CD4-positive, alpha-beta T cell treated with Interleukin-2 at 100 ng/mL for 4 hours (primary cell): ENCODE measurements around the gene VAX1.

ENCODE experiments used
- DNase-seq: peaks from one replicate; pipeline ENCODE4 v3.0.0-alpha.2; 2020; ENCODE audit warnings: low spot score

The VAX1 gene

DNA sequence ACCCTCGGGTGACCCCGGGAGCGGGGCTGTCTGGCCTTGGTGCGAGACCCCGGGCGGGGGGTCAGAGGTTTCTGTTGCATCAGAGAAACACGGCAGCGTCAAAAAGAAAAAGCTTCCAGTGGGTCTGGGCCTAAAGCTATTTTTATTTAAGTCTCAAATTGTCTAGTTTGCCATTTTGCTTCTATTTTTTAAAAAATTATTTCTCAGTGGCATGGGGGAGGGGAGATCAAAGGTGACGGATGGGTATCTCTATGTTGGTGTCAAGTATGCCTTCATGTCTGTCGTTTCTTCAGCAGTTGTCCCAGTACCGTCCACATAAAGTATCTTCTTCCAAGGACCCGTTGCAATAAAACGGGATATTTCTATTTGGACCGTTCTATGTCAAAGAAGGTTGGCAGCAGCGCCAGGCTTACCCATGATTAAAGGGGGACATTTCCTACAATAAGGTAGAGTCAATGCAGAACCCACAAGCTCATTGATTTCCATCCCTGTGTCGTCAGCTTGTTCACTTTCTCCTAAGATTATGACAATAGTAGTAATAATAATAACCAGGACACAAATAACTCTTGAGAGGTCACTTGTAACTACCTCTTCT is 26.0 kb upstream of the VAX1 start:
- no peak for DNase-seq

DNA sequence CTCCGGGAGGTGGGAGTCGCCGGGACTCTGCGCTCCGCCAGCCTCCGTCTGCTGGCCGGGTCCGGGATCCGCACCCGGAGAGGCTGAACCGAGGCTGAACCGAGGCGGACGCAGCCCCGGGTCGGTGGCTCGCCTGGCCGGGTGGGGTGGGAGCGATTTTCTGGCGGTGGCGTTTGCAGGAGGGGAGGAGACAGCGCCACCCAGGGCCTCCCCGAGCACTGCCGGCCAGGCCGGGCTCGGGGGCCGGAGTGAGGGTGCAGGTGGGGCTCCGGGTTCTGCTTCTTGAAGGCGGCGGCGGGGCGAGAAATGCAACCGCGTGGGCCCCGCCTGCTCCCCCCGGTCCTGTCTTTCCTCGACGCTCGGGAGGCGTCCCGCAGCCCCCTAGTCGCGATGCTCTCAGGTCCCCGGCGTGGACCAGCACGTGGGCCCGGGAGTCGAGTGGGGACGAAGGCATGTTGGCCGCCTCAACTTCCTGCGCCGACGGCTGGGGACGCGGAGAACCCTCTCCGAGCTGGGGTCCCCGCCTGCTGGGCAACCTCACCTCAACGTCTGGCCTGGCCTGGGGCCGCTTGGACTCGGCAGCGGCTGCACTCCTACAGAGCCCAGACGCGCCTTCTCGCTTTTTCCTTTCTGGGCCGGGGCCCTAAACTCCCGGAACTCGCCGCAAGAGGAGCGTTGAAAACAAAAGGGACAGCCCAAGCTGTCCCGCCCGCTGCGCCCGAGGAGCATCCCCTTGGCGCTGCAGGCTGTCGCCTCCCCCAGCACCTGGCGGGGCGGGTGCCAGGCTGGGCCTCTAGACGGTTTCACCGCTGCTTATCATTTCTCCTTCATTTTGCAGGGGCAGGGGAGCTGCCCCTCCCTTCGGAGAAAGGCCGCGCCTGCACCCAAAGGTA is 25.2 kb upstream of the VAX1 start:
- no peak for DNase-seq

DNA sequence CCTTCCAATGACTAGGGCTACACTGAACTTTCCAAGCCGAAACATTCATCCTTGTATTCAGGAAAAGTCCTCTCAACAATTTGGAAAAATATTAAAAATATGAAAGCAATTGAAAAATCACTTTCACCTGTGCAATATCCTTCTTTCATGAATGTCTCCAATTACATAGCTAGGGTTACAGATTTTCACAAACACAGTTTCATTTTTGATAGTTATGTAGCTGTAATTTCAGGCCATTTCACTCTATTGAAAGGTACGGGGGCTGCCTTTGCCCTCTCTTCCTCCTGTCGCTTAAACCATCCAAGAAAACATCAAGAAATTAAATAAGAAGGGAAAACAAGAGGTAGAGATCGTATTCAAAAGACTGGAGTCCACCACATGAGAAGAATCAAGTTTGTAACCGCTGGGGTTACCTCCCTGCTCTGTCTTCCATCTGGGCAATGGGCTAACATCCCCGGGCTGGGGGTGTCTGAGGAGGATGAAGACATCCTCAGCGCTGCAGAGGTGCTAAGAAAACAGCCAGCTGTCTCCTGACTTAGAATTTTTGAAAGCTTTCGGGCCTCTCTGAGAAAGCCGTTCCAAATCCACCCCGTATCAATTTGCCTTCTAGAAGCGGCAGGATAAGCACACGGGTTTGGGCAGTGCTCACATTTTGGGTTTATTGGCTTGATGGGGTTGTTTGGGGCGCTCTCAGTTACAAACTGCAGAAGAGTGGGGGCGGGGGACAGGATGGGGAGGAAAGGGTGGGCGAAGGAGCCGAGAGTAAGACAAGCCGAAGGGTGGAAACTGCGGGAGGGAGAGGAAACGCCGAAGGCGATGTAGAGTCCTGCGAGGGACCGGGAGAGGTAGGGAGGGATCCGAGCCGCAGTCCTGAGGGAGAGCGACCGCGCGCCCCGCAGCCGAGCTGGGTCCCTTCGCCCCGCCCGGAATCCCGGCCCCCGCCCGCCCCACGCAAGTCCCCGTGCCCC is 24.3 kb upstream of the VAX1 start:
- no peak for DNase-seq

DNA sequence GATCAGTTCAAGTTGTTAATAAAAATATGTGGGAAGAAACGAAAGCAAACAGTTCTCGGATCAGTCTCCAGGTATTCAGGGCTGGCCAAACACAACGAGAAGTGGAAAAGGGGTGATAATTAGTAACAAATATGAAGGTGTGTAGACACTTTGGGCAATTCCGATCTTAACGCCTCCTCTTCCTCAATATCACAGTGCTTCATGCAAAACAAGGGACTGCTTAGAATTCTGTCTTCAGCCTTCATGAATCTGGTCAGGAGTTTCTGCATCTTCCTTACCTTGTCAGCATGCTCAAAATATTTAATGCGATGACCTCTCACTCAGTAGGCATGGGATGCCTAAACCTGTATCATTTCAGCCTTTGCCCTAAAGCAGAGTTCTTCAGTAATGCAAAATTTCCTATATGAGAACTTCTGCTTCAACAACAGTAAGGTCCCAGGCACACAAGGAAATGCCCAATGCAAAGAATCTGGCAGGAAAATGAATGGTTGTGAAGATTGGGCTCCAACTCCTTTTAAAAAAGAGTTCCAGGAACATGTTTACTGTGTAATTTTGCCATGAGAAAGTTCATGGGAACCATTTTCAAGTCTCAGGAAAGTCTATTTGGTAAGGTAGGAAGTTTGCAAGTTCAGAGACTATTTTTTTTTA is 23.4 kb upstream of the VAX1 start:
- DNase-seq: no peak

DNA sequence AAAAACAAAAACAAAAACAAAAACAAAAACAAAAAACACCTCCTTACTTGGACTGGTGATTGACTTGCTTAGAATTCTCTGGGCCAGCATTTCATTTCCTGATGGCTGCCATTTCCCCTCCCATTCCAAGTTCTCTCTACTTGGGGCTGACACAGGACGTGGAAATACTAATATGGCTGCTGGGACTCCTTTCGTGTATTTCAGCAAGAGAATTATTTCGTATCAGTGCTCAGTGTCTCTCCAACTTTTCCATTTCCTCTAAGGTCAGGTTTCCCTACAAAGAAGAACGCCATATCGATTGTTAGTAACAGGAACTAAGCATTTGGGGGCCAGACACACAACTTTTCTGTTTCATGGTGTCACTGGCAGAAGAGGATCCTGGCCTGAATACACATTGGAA is 22.5 kb upstream of the VAX1 start:
- DNase-seq: no peak

DNA sequence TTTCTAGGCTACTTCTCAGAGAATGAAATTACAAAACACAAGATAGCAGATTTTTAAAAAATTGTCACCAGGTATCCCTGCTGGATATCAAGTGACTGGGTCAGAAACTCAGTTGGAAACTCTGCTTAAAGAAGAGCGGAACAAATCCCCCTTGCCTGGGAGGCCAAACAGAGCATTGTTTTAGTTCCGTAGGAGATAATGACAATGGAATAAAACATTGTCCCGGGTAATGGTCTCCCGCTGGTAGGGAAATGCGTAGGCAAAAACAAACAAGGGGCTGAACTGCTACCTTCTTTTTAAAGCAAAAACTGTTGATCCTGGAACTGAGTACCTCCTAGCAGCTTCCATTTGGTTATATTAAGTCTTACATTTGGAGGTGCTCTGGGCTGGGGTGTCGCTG is 21.3 kb upstream of the VAX1 start:
- no peak for DNase-seq

DNA sequence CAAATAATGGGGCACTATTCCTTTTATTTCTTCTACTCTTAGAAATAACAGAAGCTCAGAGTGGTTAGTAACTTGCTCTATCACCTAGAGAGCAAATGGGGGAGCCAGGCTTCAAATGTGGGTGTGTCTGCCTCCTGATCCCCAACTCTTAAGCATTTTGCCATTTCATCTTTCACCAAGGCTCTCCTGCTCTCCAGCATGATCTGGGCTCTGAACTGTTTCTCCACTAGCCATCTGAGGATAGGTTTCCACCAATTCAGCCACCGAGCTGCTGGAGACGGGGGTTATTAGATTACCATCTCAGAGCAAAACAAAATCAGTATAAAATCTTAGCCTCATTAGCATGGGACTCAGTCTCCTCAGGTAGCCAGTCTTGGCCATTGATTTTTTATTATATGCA is 20.2 kb upstream of the VAX1 start:
- DNase-seq: no peak

DNA sequence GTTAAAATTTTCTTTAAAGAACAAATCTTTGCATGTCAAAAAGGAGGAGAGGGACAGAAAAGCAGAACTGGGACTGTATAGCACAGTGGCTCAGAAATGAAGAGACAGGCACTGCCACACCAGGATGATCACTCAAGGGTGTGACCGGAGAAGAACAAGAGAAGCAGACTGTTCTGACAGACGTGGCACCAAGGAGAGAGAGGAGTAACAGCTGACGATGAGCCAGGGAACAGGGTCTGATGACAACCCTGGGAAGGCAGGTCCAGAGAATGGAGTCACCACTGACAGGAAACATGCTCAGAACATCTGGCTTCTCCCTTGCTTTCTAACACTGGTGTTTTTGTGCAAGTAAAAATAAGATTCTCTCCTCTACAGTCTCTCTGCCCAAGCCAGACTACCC is 14.6 kb upstream of the VAX1 start:
- DNase-seq: no peak

DNA sequence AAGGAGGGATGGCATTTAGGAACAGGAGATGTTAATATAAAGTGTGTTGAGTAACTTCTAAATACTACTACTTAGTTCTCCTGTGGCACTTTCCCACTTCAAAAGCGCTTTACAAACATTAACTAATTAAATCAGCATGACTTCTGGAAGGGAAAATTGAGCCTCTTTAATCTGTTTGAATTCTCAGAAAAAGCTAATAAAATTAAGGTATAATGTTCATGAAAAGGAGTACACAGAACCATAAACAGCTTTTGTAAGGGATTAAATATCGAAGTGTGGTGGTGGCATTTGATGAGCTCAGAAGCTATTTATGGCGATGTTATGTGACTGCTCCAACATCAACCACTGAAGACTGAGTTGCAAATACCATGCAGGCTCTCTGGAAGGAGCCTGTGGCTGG is 10.2 kb upstream of the VAX1 start:
- DNase-seq: no peak

DNA sequence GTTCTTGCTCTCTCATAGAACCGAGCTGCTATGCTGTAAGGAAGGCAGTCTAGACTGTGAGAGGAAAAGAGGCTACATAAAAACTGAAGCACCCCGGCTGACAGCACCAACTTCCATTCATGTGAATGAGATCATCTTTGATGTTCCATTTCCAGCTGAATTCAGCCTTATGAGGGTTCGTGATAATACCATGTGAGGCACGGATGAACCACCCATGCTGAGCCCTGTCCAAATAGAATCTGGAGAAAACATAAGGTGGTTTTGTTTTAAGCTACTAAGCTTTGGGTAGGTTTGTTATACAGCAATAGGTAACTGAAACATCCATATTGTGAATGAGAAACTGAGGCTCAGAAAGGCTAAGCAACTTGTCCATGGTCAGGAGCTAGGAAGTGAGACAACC is 6.9 kb upstream of the VAX1 start:
- no peak for DNase-seq

DNA sequence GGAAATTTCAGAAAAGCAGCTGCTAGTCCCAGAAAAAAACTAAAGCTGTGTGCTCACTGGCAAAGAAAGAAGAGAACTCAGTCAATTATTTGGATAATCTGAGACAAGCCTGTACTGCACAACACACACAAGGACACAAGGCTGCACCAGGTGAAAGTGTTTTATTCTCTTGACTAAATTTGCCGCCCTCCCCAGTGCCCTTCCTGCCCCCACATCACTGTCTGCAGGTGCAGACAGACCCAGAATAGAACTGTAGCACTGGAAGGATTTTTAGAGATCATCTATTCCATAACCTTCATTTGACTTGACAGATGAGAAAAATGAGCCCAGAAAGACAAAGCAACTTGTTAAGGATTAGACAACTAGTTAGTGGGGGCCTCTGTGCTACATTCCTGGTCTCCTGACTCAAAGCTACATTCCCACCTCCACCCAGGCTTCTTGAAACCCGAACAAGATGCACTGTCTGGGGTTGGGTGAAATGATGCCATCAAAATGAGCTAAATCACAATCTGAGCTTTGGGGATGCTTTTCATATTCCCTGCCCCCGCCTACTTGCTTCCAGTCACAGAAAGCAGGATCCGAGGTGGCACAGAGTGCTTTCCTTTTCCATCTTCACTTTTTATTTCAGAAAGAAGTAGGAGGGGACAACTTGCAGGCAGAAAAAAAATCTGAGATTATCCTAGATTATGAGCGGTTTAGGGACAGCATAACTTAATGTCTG is 5.2 kb upstream of the VAX1 start:
- no peak for DNase-seq

DNA sequence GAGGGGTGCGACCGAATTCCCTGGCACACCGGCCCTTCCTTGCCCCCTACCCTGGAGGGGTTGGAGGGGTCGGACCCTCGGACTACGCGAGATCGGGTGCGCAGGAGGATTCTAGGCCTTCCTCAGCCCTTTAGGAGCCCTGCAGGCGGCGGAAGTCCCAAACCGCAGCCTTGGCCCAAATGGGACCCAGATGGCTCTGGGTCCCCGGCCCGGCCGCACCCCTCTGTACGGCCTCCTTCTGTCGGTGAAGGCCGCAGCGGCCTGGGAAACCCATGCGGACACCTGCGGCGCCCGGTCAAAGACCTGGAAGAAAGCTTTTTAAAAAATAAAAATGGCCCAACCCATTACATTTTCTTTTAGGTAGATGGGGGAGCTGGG is 2.4 kb upstream of the VAX1 start:
- DNase-seq: no peak

DNA sequence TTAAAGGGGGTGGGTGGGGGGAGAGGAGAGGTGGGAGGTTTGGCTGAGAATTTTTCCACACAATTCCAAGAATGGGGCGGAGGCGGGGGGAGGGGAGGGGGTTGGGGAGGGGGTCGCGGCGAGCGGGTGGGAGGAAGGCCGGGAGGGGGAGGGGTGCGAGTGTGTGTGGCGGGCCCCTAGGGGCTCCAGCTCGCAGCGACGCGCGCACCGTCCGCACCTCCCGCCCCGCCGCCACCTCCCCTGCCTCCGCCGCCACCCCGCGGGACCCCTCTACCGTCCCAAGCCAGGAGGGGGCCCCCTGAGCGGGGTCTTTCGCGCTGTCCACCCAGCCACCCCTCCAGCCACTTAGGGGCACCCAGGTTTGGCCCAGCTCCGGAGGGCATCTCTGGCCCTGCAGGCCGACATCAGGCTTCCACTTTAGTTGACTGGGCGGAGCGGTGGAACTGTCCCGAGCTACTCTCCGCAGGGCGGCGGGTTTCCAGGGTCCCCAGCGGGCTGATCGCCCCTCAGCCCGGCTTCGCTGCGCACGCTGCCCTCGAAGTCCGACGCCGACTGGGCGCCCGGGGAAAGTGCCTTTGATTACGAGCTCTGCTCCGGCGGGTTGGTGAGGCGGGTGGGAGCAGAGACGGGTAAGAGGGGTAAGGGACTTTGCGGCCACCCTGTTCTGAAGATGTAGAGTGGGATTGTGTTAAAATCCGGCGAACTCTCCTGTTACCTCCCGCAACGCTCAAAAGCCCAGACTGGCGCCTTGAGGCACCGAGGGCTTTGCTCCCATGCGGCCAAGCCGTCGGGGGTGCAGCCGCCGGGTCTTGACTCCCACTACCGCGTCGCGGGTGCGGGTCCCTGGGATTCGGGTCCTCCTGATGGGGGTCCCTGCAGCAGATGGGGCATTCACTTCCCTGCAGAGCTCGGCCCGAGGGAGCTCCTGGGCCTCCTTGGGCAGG is 1.8 kb upstream of the VAX1 start:
- DNase-seq: no peak

DNA sequence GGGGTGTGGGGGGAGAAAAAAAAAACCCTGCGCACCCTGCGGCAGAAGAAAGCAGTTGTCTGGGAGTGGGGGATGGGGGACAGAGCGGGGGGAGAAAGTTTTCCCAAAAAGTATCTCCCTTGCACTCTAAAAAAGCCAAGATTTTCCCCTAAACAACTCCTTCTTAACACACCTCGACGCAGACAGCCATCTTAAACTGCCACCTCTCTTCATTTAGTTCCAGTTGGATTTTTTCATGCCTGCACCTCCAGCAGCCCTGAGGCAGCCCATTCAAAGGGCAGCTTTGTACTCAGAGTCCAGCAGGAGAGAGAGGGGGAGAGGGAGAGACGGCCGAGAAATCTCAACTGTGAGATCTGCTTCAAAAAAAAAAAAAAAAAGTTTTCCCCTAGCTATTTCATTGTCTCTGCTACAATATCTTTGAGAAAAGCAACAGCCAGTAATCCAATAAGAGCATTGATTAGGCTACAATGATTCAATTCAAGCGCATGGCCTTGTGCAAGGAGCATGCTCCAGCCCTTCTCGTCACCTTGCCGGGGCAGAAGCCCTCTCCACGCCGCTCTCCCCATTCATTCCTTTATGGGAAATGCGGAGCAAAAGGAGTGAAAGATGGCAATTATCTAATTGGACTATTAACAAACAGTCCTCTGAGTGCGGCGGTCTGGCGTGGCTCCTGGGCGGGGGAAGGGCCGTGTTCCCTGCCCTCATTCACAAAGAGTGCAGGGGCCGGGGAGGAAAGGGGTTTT is 939 bp upstream of the VAX1 start:
- no peak for DNase-seq

DNA sequence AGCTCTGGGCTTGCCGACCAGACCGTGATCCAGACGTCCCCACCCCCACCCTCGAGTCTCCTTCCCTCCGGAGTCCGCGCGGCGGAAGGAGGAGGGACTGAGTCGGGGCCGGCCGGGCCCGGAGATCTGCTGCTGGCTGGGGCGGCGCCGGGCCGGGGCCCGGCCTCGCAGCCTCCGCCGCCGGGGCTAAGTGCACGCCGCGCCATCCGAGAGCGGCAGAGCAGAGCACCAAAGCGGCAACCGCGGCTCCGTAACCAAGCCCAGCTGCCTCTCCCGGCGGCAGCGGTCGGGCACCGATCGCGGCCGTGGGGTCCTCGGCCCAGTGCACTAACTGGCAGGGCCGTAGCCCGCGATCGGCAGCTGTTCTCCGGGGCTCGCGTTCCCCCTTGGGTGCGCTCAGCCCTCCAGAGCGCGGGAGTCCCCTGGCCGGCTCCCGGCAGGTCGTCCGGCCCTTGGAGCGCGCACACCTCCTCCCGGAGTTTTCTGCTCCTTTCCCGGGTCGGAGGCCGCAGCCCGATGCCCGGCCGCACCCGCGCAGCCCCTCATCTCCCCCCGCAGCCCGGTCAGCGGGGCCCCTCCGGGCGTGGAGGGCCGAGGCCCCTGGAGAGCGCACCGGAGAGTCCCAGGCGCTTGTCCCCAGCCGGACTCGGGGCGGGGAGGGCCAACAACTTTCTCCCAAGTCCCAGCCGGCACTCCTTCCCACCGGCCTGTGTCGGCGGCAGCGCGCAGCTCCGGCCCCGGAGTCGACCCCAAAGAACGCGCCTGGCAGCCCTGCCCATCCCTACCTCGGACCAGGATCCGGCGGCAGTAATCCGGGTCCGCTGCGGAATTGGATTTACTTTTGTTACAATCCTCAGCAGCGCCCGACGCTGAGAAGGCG is 799 bp downstream of the VAX1 start:
- DNase-seq: no peak

DNA sequence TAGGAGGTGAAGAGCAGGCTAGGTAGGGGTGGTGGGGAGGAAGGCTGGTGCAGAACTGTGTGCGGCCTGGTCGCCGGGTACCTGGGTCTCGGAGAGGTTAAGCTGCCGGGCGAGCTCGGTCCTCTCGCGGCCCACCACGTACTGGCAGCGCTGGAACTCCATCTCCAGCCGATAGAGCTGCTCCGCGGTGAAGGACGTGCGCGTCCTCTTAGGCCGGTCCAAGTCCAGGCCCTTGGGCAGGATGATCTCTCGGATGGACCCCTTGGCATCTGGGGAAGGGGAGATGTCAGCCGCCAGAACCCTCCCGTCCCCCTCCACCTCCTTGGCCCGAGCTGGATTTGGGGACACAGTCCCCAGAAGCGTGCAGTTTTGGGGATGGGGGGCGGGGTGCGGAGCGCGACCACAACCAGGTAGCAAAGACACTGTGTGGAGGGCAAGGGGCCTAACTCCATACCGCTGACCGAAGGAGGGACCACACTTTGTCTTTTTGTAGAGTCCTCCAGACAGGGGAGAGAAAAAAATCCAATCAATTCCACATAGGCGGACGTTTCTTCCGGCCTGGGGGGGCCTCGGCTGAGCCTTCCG is 1.6 kb downstream of the VAX1 start:
- no peak for DNase-seq

DNA sequence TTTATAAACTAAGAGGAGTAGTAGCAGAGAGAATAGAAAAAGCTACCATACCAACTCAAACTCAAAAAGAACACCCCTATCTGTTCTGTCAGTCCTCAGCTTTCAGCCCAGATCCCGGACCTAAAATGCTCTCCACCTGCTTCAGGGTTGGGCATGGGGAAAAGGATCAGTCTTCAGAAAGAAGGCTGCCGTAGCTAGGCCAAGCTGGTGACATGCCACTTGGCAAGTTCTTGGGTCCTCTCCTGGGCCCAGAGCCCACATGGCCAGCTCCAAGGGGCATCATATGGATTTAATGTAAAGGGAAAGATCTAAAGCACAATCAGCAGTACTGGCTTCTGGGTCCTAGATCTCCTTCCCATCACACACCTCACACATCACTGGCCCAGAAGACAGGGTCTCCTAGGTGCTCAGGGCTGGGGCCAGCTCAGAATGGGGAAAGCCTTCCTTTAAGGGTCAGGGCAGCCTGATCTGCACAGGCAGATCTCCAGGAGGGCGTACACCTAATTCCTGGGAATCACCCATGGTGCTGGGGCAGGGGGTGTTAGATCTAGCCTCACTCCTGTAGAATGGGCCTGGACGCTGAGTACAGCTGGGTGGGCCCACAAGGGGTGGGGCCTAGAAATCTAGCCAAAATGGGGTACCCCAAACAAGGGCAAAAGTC is 2.5 kb downstream of the VAX1 start:
- DNase-seq: no peak

DNA sequence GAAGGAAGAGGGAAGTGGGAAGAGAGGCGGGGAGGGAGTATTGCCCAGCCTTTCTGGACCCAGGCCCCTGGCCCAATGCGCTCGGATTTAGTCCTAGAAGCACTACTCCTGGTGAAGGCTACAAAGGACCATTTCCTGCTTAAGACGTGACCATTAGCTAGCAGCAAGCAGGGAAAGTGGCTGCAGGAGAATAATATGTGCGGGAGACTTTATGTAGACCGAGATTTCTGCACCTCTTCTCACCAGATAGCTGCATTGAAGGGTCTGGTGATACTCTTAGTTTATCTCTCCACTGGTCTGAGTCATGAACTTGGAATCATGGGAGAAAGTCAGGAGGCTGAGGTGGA is 3.1 kb downstream of the VAX1 start:
- DNase-seq: no peak
